Measurements from ENCODE around the gene S1PR4. TPM values are rescaled to one million over a fixed set of nuclear protein-coding genes. Genes with fewer than 3 reads are reported as not detected.
"Not testable (repeated sequence)": the region's sequence is repeated elsewhere in the genome, so short reads cannot be mapped to it uniquely, and the experiment has no call there.

The S1PR4 gene
- total RNA-seq, 1 donor from 2014 or later = not detected

DNA sequence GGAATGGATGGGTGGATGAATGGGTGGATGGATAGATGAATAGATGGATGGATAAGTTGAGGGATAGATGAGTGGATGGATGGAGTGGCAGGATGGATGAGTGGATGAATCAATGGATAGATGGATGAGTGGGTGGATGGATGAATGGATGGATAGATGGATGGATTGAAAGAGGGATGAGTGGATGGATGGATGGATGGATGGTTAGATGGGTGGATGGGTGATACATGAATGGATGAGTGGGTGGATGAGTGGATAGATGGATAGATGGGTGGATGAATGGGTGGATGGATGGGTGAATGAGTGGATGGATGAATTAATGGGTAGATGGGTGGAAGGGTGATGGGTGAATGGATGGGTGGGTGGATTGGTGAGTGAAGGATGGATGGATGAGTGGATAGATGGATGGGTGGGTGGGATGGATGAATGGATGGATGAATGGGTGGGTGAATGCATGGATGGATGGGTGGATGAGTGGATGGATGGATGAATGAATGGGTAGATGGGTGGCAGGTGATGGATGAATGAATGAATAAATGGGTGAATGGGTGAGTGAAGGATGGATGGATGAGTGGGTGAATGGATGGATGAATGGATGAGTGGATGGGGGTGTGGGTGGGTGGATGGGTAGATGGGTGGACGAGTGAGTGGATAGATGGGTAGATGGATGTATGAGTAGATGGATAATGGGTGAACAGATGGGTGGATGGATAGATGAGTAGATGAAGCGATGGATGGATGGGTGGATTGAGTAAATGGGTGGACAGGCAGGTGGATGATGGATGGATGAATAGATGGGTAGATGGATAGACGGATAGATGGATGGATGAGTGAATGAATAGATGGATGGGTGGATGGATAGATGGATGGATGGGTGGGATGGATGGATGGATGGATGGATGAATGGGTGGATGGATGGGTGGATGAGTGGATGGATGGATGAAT is 25.0 kb upstream of the S1PR4 start:
- Mint-ChIP-seq H3K27ac (ENCODE audit: unreplicated experiment) (no peak overlapping the region), H3K36me3 (ENCODE audit: low read depth) (no peaks in the 10 kb centered on the region), H3K9me3 (peaks cover 2% of the 10 kb centered on the region), H3K27me3 (ENCODE audit: low read depth) (peaks cover 27% of the 10 kb centered on the region), H3K4me3 (no peak overlapping the region), H3K4me1 (no peaks in the 10 kb centered on the region)
- TF ChIP-seq CTCF (conservative IDR thresholded peaks at IDR 0.05) = no peak
- DNase-seq (ENCODE audit: low read depth, low spot score) = no peak

DNA sequence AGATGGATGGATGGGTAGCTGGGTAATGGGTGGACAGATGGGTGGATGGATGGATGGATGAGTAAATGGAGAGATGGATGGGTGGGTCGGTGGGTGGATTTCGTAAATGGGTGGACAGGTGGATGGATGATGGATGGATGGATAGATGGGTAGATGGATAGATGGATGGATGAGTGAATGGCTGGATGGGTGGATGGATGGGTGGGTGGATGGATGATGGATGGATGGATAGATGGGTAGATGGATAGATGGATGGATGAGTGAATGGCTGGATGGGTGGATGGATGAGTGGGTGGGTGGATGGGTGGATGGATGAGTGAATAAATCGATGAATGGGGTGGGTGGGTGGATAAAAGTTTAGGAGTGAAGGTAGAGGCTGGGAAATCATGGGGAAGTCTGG is 24.1 kb upstream of the S1PR4 start:
- not testable (repeated sequence) for H3K27ac Mint-ChIP-seq (ENCODE audit: unreplicated experiment); H3K4me1 Mint-ChIP-seq; DNase-seq (ENCODE audit: low read depth, low spot score); H3K4me3 Mint-ChIP-seq; H3K9me3 Mint-ChIP-seq; H3K36me3 Mint-ChIP-seq (ENCODE audit: low read depth)
- H3K27me3 Mint-ChIP-seq (ENCODE audit: low read depth) = peaks cover 23% of the 10 kb centered on the region

GRCh38 chr19:3154957-3155736 is 23.4 kb upstream of the S1PR4 start:
- DNase-seq (ENCODE audit: low read depth, low spot score) = no peak
- no peaks in the 10 kb centered on the region for H3K36me3 Mint-ChIP-seq (ENCODE audit: low read depth)
- no peak overlapping the region for H3K4me3 Mint-ChIP-seq
- no peaks in the 10 kb centered on the region for H3K4me1 Mint-ChIP-seq
- TF ChIP-seq CTCF (conservative IDR thresholded peaks at IDR 0.05) = no peak
- peaks cover 2% of the 10 kb centered on the region for H3K9me3 Mint-ChIP-seq
- no peak overlapping the region for H3K27ac Mint-ChIP-seq (ENCODE audit: unreplicated experiment)
- peaks cover 20% of the 10 kb centered on the region for H3K27me3 Mint-ChIP-seq (ENCODE audit: low read depth)

DNA sequence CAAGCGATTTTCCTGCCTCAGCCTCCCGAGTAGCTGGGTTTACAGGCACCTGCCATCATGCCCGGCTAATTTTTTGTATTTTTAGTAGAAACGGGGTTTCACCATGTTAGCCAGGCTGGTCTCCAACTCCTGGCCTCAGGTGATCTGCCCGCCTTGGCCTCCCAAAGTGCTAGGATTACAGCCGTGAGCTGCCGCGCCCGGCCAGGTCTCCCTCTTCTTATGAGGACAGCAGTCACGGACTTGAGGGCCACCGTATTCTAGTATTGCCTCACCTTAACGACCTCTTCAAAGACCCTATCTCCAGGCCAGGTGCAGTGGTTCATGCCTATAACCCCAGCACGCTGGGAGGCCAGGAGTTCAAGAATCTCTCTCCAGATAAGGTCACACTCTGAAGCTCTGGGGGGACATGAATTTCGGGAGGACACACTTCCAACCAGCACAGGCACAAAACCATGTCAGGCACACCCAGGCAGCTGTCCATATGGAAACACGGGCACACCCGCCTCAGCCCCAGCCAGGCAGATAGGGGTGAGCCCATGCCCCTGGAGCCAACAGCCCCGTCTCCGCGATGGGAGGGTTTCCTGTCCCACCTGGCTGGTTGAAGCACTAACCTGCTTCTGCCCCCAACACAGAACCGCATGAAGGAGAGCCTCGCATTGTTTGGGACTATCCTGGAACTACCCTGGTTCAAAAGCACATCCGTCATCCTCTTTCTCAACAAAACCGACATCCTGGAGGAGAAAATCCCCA is 21.3 kb upstream of the S1PR4 start:
- no peak overlapping the region for H3K27ac Mint-ChIP-seq (ENCODE audit: unreplicated experiment)
- H3K36me3 Mint-ChIP-seq (ENCODE audit: low read depth) = no peaks in the 10 kb centered on the region
- no peak overlapping the region for H3K4me3 Mint-ChIP-seq
- DNase-seq (ENCODE audit: low read depth, low spot score) = no peak
- peaks cover 2% of the 10 kb centered on the region for H3K9me3 Mint-ChIP-seq
- TF ChIP-seq CTCF (conservative IDR thresholded peaks at IDR 0.05) = no peak
- H3K4me1 Mint-ChIP-seq = no peaks in the 10 kb centered on the region
- peaks cover 21% of the 10 kb centered on the region for H3K27me3 Mint-ChIP-seq (ENCODE audit: low read depth)

DNA sequence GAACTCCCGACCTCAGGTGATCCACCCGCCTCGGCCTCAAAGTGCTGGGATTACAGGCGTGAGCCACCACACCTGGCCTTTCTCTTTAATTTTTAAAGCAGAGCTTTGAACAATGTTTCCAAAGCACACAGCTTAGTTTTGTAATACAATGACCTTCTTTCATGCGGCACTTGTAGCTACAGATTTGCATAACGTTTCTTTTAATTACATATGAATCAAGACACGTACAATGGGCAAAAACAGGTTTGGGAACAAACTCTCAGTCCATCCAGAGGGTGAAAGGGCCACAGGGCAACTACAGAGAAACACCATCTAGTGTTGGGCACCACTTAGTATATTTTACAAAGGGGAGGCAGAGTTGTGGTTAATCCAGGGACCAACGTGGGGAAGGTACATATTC is 19.0 kb upstream of the S1PR4 start:
- H3K27me3 Mint-ChIP-seq (ENCODE audit: low read depth) = peaks cover 31% of the 10 kb centered on the region
- no peak overlapping the region for H3K4me3 Mint-ChIP-seq
- peaks cover 4% of the 10 kb centered on the region for H3K4me1 Mint-ChIP-seq
- no peak overlapping the region for H3K27ac Mint-ChIP-seq (ENCODE audit: unreplicated experiment)
- H3K36me3 Mint-ChIP-seq (ENCODE audit: low read depth) = no peaks in the 10 kb centered on the region
- H3K9me3 Mint-ChIP-seq = peaks cover 2% of the 10 kb centered on the region
- DNase-seq (ENCODE audit: low read depth, low spot score) = no peak
- TF ChIP-seq CTCF (conservative IDR thresholded peaks at IDR 0.05) = no peak

Data from neural crest cell (in vitro differentiated cells).